ENCODE results near the gene PTPRM.

The PTPRM gene

GRCh38 chr18:8379187-8379941, 812.2 kb downstream of the PTPRM start:
- Histone ChIP-seq H3K4me2 (ENCODE audit: insufficient read depth, low read length) (no peak overlapping the region), H3K79me2 (ENCODE audit: insufficient read depth, low read length) (no peaks in the 10 kb centered on the region), H3K27ac (ENCODE audit: low read length) (no peak overlapping the region), H4K20me1 (ENCODE audit: insufficient read depth, low read length) (no peaks in the 10 kb centered on the region), H3K36me3 (ENCODE audit: insufficient read depth, low read length) (no peaks in the 10 kb centered on the region), H3K4me1 (ENCODE audit: insufficient read depth, low read length) (no peaks in the 10 kb centered on the region), H3K9ac (ENCODE audit: low read depth, low read length) (no peak overlapping the region), H3K9me3 (ENCODE audit: insufficient read depth, low read length, severe bottlenecking) (no peaks in the 10 kb centered on the region), H3K4me3 (ENCODE audit: low read depth in 1 of 2, low read length in 2 of 2) (no peak overlapping the region), H2AFZ (ENCODE audit: low read depth, low read length) (no peak overlapping the region), H3K27me3 (ENCODE audit: insufficient read depth, low read length, poor library complexity) (peaks cover 3% of the 10 kb centered on the region)
- no peak for TF ChIP-seq EZH2 (IDR thresholded peaks at IDR 0.05; ENCODE audit: borderline replicate concordance, low read depth, low read length, severe bottlenecking)
- TF ChIP-seq CTCF (IDR thresholded peaks at IDR 0.05; ENCODE audit: borderline replicate concordance, extremely low read depth, low read length, poor library complexity, severe bottlenecking): no peak
- ATAC-seq (ENCODE audit: insufficient read depth, low read depth) (no peak), DNase-seq (no peak)

GRCh38 chr18:8380006-8380405, 812.9 kb downstream of the PTPRM start:
- Histone ChIP-seq H2AFZ (ENCODE audit: low read depth, low read length) (no peak overlapping the region), H3K27ac (ENCODE audit: low read length) (no peak overlapping the region), H3K4me3 (ENCODE audit: low read depth in 1 of 2, low read length in 2 of 2) (no peak overlapping the region), H3K79me2 (ENCODE audit: insufficient read depth, low read length) (no peaks in the 10 kb centered on the region), H3K27me3 (ENCODE audit: insufficient read depth, low read length, poor library complexity) (peaks cover 3% of the 10 kb centered on the region), H3K9me3 (ENCODE audit: insufficient read depth, low read length, severe bottlenecking) (no peaks in the 10 kb centered on the region), H3K36me3 (ENCODE audit: insufficient read depth, low read length) (no peaks in the 10 kb centered on the region), H3K9ac (ENCODE audit: low read depth, low read length) (no peak overlapping the region), H3K4me1 (ENCODE audit: insufficient read depth, low read length) (no peaks in the 10 kb centered on the region), H4K20me1 (ENCODE audit: insufficient read depth, low read length) (no peaks in the 10 kb centered on the region), H3K4me2 (ENCODE audit: insufficient read depth, low read length) (no peak overlapping the region)
- TF ChIP-seq EZH2 (IDR thresholded peaks at IDR 0.05; ENCODE audit: borderline replicate concordance, low read depth, low read length, severe bottlenecking) (no peak), CTCF (IDR thresholded peaks at IDR 0.05; ENCODE audit: borderline replicate concordance, extremely low read depth, low read length, poor library complexity, severe bottlenecking) (no peak)
- no peak for DNase-seq
- ATAC-seq (ENCODE audit: insufficient read depth, low read depth): no peak

GRCh38 chr18:8380926-8381325, 813.8 kb downstream of the PTPRM start:
- DNase-seq (no peak), ATAC-seq (ENCODE audit: insufficient read depth, low read depth) (no peak)
- no peak for TF ChIP-seq EZH2 (IDR thresholded peaks at IDR 0.05; ENCODE audit: borderline replicate concordance, low read depth, low read length, severe bottlenecking)
- no peak for TF ChIP-seq CTCF (IDR thresholded peaks at IDR 0.05; ENCODE audit: borderline replicate concordance, extremely low read depth, low read length, poor library complexity, severe bottlenecking)
- no peak overlapping the region for H2AFZ ChIP-seq (ENCODE audit: low read depth, low read length)
- H3K36me3 ChIP-seq (ENCODE audit: insufficient read depth, low read length): no peaks in the 10 kb centered on the region
- no peaks in the 10 kb centered on the region for H3K79me2 ChIP-seq (ENCODE audit: insufficient read depth, low read length)
- no peak overlapping the region for H3K4me2 ChIP-seq (ENCODE audit: insufficient read depth, low read length)
- H3K4me1 ChIP-seq (ENCODE audit: insufficient read depth, low read length): no peaks in the 10 kb centered on the region
- no peaks in the 10 kb centered on the region for H4K20me1 ChIP-seq (ENCODE audit: insufficient read depth, low read length)
- no peak overlapping the region for H3K4me3 ChIP-seq (ENCODE audit: low read depth in 1 of 2, low read length in 2 of 2)
- no peaks in the 10 kb centered on the region for H3K9me3 ChIP-seq (ENCODE audit: insufficient read depth, low read length, severe bottlenecking)
- H3K27ac ChIP-seq (ENCODE audit: low read length): no peak overlapping the region
- H3K27me3 ChIP-seq (ENCODE audit: insufficient read depth, low read length, poor library complexity): peaks cover 3% of the 10 kb centered on the region
- H3K9ac ChIP-seq (ENCODE audit: low read depth, low read length): no peak overlapping the region

Data from DND-41 (cell line).